ENCODE data around the gene ABCB9. TPM values are rescaled to one million over a fixed set of nuclear protein-coding genes. Genes with fewer than 3 reads are reported as not detected.

Gene ABCB9
- total RNA-seq, 1 donor from 2014 or later = 11.6 TPM

- Mint-ChIP-seq H3K4me3 (ENCODE audit: unreplicated experiment) (no peak overlapping the region), H3K27me3 (ENCODE audit: low read depth, unreplicated experiment) (peaks cover 17% of the 10 kb centered on the region), H3K9me3 (ENCODE audit: unreplicated experiment) (peaks cover 2% of the 10 kb centered on the region), H3K36me3 (ENCODE audit: low read depth, unreplicated experiment) (peaks cover 12% of the 10 kb centered on the region), H3K4me1 (ENCODE audit: low read depth, unreplicated experiment) (no peaks in the 10 kb centered on the region), H3K27ac (ENCODE audit: unreplicated experiment) (peak overlapping the region; percentile 62)
- H3K36me3 ChIP-seq (ENCODE audit: insufficient read depth, low read length) = no peaks in the 10 kb centered on the region
- DNase-seq (ENCODE audit: low read depth) (no peak), FAIRE-seq (no peak)
- H4K20me1 ChIP-seq (ENCODE audit: insufficient read depth, low read length) = no peaks in the 10 kb centered on the region
- no peaks in the 10 kb centered on the region for H3K79me2 ChIP-seq (ENCODE audit: insufficient read depth, low read length)
- no peak overlapping the region for H3K27ac ChIP-seq (ENCODE audit: low read depth, low read length)
- H3K4me2 ChIP-seq (ENCODE audit: low read length) = no peak overlapping the region
- H3K4me1 ChIP-seq (ENCODE audit: insufficient read depth, low read length) = no peaks in the 10 kb centered on the region
- H3K9ac ChIP-seq (ENCODE audit: low read length) = no peak overlapping the region
- H3K9me3 ChIP-seq (ENCODE audit: insufficient read depth, low read depth, low read length) = no peaks in the 10 kb centered on the region
- H3K4me3 ChIP-seq (ENCODE audit: insufficient read depth, low read depth, low read length) = no peak overlapping the region
- H2AFZ ChIP-seq (ENCODE audit: low read depth, low read length) = no peak overlapping the region
- TF ChIP-seq CTCF (IDR thresholded peaks at IDR 0.05; ENCODE audit: insufficient read depth, low read depth, low read length) = no peak
- TF ChIP-seq EZH2 (IDR thresholded peaks at IDR 0.05; ENCODE audit: insufficient read depth, low read length) = no peak
- H3K27me3 ChIP-seq (ENCODE audit: insufficient read depth, low read length) = no peaks in the 10 kb centered on the region
Measured at GRCh38 chr12:122928404-122929147, 37.7 kb downstream of the ABCB9 start.

- Histone ChIP-seq H3K36me3 (ENCODE audit: insufficient read depth, low read length) (no peaks in the 10 kb centered on the region), H3K4me2 (ENCODE audit: low read length) (no peak overlapping the region), H3K4me3 (ENCODE audit: insufficient read depth, low read depth, low read length) (no peak overlapping the region), H4K20me1 (ENCODE audit: insufficient read depth, low read length) (no peaks in the 10 kb centered on the region), H3K79me2 (ENCODE audit: insufficient read depth, low read length) (no peaks in the 10 kb centered on the region), H3K27me3 (ENCODE audit: insufficient read depth, low read length) (no peaks in the 10 kb centered on the region), H3K9me3 (ENCODE audit: insufficient read depth, low read depth, low read length) (no peaks in the 10 kb centered on the region), H2AFZ (ENCODE audit: low read depth, low read length) (no peak overlapping the region), H3K9ac (ENCODE audit: low read length) (no peak overlapping the region), H3K27ac (ENCODE audit: low read depth, low read length) (no peak overlapping the region), H3K4me1 (ENCODE audit: insufficient read depth, low read length) (no peaks in the 10 kb centered on the region)
- Mint-ChIP-seq H3K27me3 (ENCODE audit: low read depth, unreplicated experiment) (peaks cover 17% of the 10 kb centered on the region), H3K27ac (ENCODE audit: unreplicated experiment) (no peak overlapping the region), H3K4me3 (ENCODE audit: unreplicated experiment) (no peak overlapping the region), H3K9me3 (ENCODE audit: unreplicated experiment) (peaks cover 2% of the 10 kb centered on the region), H3K36me3 (ENCODE audit: low read depth, unreplicated experiment) (peaks cover 10% of the 10 kb centered on the region), H3K4me1 (ENCODE audit: low read depth, unreplicated experiment) (no peaks in the 10 kb centered on the region)
- TF ChIP-seq CTCF (IDR thresholded peaks at IDR 0.05; ENCODE audit: insufficient read depth, low read depth, low read length) = no peak
- TF ChIP-seq EZH2 (IDR thresholded peaks at IDR 0.05; ENCODE audit: insufficient read depth, low read length) = no peak
- DNase-seq (ENCODE audit: low read depth) = no peak
- FAIRE-seq = no peak
Measured at GRCh38 chr12:122927756-122928403, 38.4 kb downstream of the ABCB9 start.

- peaks cover 8% of the 10 kb centered on the region for H3K27me3 Mint-ChIP-seq (ENCODE audit: low read depth, unreplicated experiment)
- no peaks in the 10 kb centered on the region for H3K79me2 ChIP-seq (ENCODE audit: insufficient read depth, low read length)
- no peaks in the 10 kb centered on the region for H4K20me1 ChIP-seq (ENCODE audit: insufficient read depth, low read length)
- no peak overlapping the region for H3K4me3 Mint-ChIP-seq (ENCODE audit: unreplicated experiment)
- H3K27ac ChIP-seq (ENCODE audit: low read depth, low read length) = no peak overlapping the region
- no peak overlapping the region for H3K9ac ChIP-seq (ENCODE audit: low read length)
- no peak overlapping the region for H3K27ac Mint-ChIP-seq (ENCODE audit: unreplicated experiment)
- H3K36me3 Mint-ChIP-seq (ENCODE audit: low read depth, unreplicated experiment) = peaks cover 4% of the 10 kb centered on the region
- TF ChIP-seq CTCF (IDR thresholded peaks at IDR 0.05; ENCODE audit: insufficient read depth, low read depth, low read length) = no peak
- no peak for TF ChIP-seq EZH2 (IDR thresholded peaks at IDR 0.05; ENCODE audit: insufficient read depth, low read length)
- DNase-seq (ENCODE audit: low read depth) (no peak), FAIRE-seq (no peak)
- H3K36me3 ChIP-seq (ENCODE audit: insufficient read depth, low read length) = no peaks in the 10 kb centered on the region
- H3K4me1 ChIP-seq (ENCODE audit: insufficient read depth, low read length) = peaks cover 8% of the 10 kb centered on the region
- no peak overlapping the region for H3K4me3 ChIP-seq (ENCODE audit: insufficient read depth, low read depth, low read length)
- no peaks in the 10 kb centered on the region for H3K9me3 ChIP-seq (ENCODE audit: insufficient read depth, low read depth, low read length)
- no peak overlapping the region for H3K4me2 ChIP-seq (ENCODE audit: low read length)
- H3K4me1 Mint-ChIP-seq (ENCODE audit: low read depth, unreplicated experiment) = peaks cover 4% of the 10 kb centered on the region
- H3K9me3 Mint-ChIP-seq (ENCODE audit: unreplicated experiment) = peaks cover 2% of the 10 kb centered on the region
- no peak overlapping the region for H2AFZ ChIP-seq (ENCODE audit: low read depth, low read length)
- H3K27me3 ChIP-seq (ENCODE audit: insufficient read depth, low read length) = no peaks in the 10 kb centered on the region
Measured at GRCh38 chr12:122921917-122922316, 44.3 kb downstream of the ABCB9 start.
